K562 (cell line): ENCODE data around the gene VAMP8. TPM values are rescaled to one million over a fixed set of nuclear protein-coding genes. Genes with fewer than 3 reads are reported as not detected.
A peak's percentile ranks its signal among the peaks of the same experiment; 100 is the strongest.

Source experiments
- ASH1L ChIP-seq: fragments of 450-650 bp; IDR thresholded peaks from 2 replicates; pipeline ENCODE4 v1.6.1; 2018; ENCODE audit warnings: borderline replicate concordance, mild to moderate bottlenecking, low read depth; ENCODE audit not compliant: partially characterized antibody
- E2F5 ChIP-seq: sonication (generic); formaldehyde crosslinking; IDR thresholded peaks from 2 replicates; pipeline ENCODE4 v1.8.0; 2022; ENCODE audit warnings: mild to moderate bottlenecking, missing genetic modification reagents
- FOXM1 ChIP-seq, 2 experiments: fragments of 450-650 bp in 1 of 2; sonication (generic) in 1 of 2; formaldehyde crosslinking in 1 of 2; IDR thresholded peaks; 2 replicates each; pipeline versions ENCODE4 v1.6.1 to v1.9.0; 2017 to 2022; ENCODE audit warnings: low read depth in 2 of 2, mild to moderate bottlenecking in 2 of 2, missing genetic modification reagents in 1 of 2, moderate library complexity in 1 of 2
- HDGF ChIP-seq: fragments of 450-650 bp; IDR thresholded peaks from 2 replicates; pipeline ENCODE4 v1.6.1; 2016
- KAT7 ChIP-seq: sonication (generic); formaldehyde crosslinking; IDR thresholded peaks from 2 replicates; pipeline ENCODE4 v1.8.0; 2022; ENCODE audit warnings: missing genetic modification reagents, mild to moderate bottlenecking, borderline replicate concordance
- MTA1 ChIP-seq: fragments of 450-650 bp; IDR thresholded peaks from 2 replicates; pipeline ENCODE4 v1.6.1; 2017; ENCODE audit warnings: borderline replicate concordance
- PHF8 ChIP-seq: fragments of 200-600 bp; sonication (generic); IDR thresholded peaks from 2 replicates; pipeline ENCODE4 v1.6.1; 2012; ENCODE audit warnings: mixed run types, mild to moderate bottlenecking, inconsistent platforms, low read length, moderate library complexity, borderline replicate concordance
- PURB ChIP-seq: sonication (generic); formaldehyde crosslinking; IDR thresholded peaks from 2 replicates; pipeline ENCODE4 v1.9.0; 2021; ENCODE audit warnings: low read depth, mild to moderate bottlenecking, missing genetic modification reagents
- RB1 ChIP-seq: fragments of 450-650 bp; IDR thresholded peaks from 2 replicates; pipeline ENCODE4 v1.6.1; 2017; ENCODE audit warnings: low read depth, mild to moderate bottlenecking
- RBM17 ChIP-seq: fragments of 200-400 bp; formaldehyde crosslinking; IDR thresholded peaks from 2 replicates; pipeline ENCODE4 v1.6.1; 2017; ENCODE audit warnings: low read depth, mild to moderate bottlenecking, low read length, borderline replicate concordance
- SFPQ ChIP-seq: fragments of 200-400 bp; formaldehyde crosslinking; IDR thresholded peaks from 2 replicates; pipeline ENCODE4 v1.6.1; 2017; ENCODE audit warnings: mild to moderate bottlenecking, low read depth, low read length, moderate library complexity
- SIN3A ChIP-seq, 2 experiments: fragments of 150-350 bp in 1 of 2; IDR thresholded peaks; 2 replicates each; pipeline ENCODE4 v1.6.1; 2011 to 2016; ENCODE audit warnings: borderline replicate concordance in 2 of 2, low read depth in 2 of 2, low read length in 2 of 2, mild to moderate bottlenecking in 2 of 2, moderate library complexity in 2 of 2; ENCODE audit not compliant: control insufficient read depth in 1 of 2
- SNIP1 ChIP-seq: fragments of 450-650 bp; IDR thresholded peaks from 2 replicates; pipeline ENCODE4 v1.7.1; 2017; ENCODE audit warnings: low read depth, mild to moderate bottlenecking
- SPI1 ChIP-seq: IDR thresholded peaks from 2 replicates; pipeline ENCODE4 v1.6.1; 2011; ENCODE audit warnings: low read depth, low read length, control low read depth, borderline replicate concordance
- SREBF1 ChIP-seq: fragments of 150-350 bp; IDR thresholded peaks from 2 replicates; pipeline ENCODE4 v1.6.1; 2014; ENCODE audit warnings: antibody characterized with exemption, low read depth, low read length, borderline replicate concordance
- STAT5A ChIP-seq: IDR thresholded peaks from 2 replicates; pipeline ENCODE4 v1.6.1; 2012; ENCODE audit warnings: low read length, inconsistent platforms, borderline replicate concordance
- TCFL5 ChIP-seq: fragments of 250-450 bp; sonication (Bioruptor Pico); conservative IDR thresholded peaks from 2 replicates; pipeline ENCODE4 v1.6.1; 2021; ENCODE audit warnings: mild to moderate bottlenecking, moderate library complexity, matching md5 sums
- THRAP3 ChIP-seq: fragments of 450-650 bp; IDR thresholded peaks from 2 replicates; pipeline ENCODE4 v1.6.1; 2016; ENCODE audit warnings: mild to moderate bottlenecking, inconsistent platforms, borderline replicate concordance
- TRIM24 ChIP-seq, 2 experiments: fragments of 450-650 bp; IDR thresholded peaks; 2 replicates each; pipeline ENCODE4 v1.6.1; 2016
- YY1 ChIP-seq, 3 experiments: IDR thresholded peaks; 2 replicates each; pipeline ENCODE4 v1.6.1; 2011; ENCODE audit warnings: low read length in 2 of 3, mild to moderate bottlenecking in 2 of 3, moderate library complexity in 2 of 3, borderline replicate concordance in 1 of 3, control low read depth in 1 of 3, low read depth in 1 of 3; ENCODE audit not compliant: insufficient read depth in 3 of 3, insufficient replicate concordance in 2 of 3, control insufficient read depth in 1 of 3, insufficient read length in 1 of 3; ENCODE audit errors: extremely low read depth in 1 of 3
- ZC3H8 ChIP-seq: fragments of 450-650 bp; IDR thresholded peaks from 2 replicates; pipeline ENCODE4 v1.6.1; 2017
- ZFPM2 ChIP-seq: fragments of 250-450 bp; sonication (Bioruptor Pico); IDR thresholded peaks from 2 replicates; pipeline ENCODE4 v1.5.1; 2022; ENCODE audit warnings: mild to moderate bottlenecking
- ZNF583 ChIP-seq: fragments of 250-450 bp; sonication (Bioruptor Pico); IDR thresholded peaks from 2 replicates; pipeline ENCODE4 v1.4.0; 2020
- ZNF655 ChIP-seq: fragments of 250-450 bp; sonication (Bioruptor Pico); IDR thresholded peaks from 2 replicates; pipeline ENCODE4 v1.5.0; 2021
- polyA plus RNA-seq, 8 experiments: library from polyadenylated mRNA; depleted of rRNA in 4 of 8; stranded (reverse) in 5 of 8; unstranded in 3 of 8; fragments of >200 nt; fragmentation: Nextera tagmentation in 2 of 8; fragmentation: Illumina TruSeq in 1 of 8; extraction: Ambion mirVana in 2 of 8; extraction: Trizol in 1 of 8; gene quantifications; 2 replicates each; pipeline versions ENCODE4 v1.2.1 to v1.2.3, GENCODE V29; 2011 to 2014; ENCODE audit warnings: inconsistent platforms in 1 of 8, missing spikeins in 1 of 8
- total RNA-seq, 7 experiments: library from RNA; depleted of rRNA in 6 of 7; stranded (reverse); fragments of >200 nt in 6 of 7; fragmentation: Illumina TruSeq in 2 of 7; extraction: Trizol in 2 of 7; gene quantifications; 2 replicates each; pipeline versions ENCODE4 v1.2.1 to v1.2.3, GENCODE V29; 2011 to 2021; ENCODE audit warnings: low replicate concordance in 1 of 7

The VAMP8 gene
- total and polyA plus RNA-seq, 9 of the 15 experiments (the other 6 are each of a cell fraction or from before 2014, with no cell fraction given): 107 to 571 (median 248) TPM

GRCh38 chr2:85577386-85578242, at the start of gene VAMP8 (continued):
- TF ChIP-seq SPI1: peak; percentile 71
- TF ChIP-seq PHF8: peak; percentile 47; the same call in 1 of the 2 replicates
- TF ChIP-seq STAT5A: no peak
- TF ChIP-seq SNIP1: no peak
- TF ChIP-seq ASH1L: no peak
- TF ChIP-seq E2F5: no peak
- TF ChIP-seq MTA1: no peak
- no peak for TF ChIP-seq ZC3H8
- no peak for TF ChIP-seq RBM17
- no peak for TF ChIP-seq TCFL5
- TF ChIP-seq SREBF1: no peak
- peak in 2 of 3 experiments; percentile 43 to 59 for TF ChIP-seq YY1 (IDR thresholded peaks at IDR 0.05; ENCODE audit: borderline replicate concordance in 1 of 3, control insufficient read depth in 1 of 3, extremely low read depth in 1 of 3, insufficient read depth in 3 of 3, insufficient read length in 1 of 3, insufficient replicate concordance in 2 of 3, low read depth in 1 of 3, low read length in 2 of 3)
- 0 out of 2 replicates have a peak, but pooled peaks have one; percentile 3 for TF ChIP-seq KAT7
- peak in 1 of 2 experiments; percentile 37; a peak in 2 of 4 replicates for TF ChIP-seq SIN3A (IDR thresholded peaks at IDR 0.05; ENCODE audit: borderline replicate concordance in 2 of 2, control insufficient read depth in 1 of 2, low read depth in 2 of 2, low read length in 2 of 2)
- 0 out of 2 replicates have a peak, but pooled peaks have one; percentile 53 for TF ChIP-seq HDGF
- TF ChIP-seq PURB (CRISPR knock-in tag): no peak
- TF ChIP-seq TRIM24 (IDR thresholded peaks at IDR 0.05): no peak
- TF ChIP-seq FOXM1 (IDR thresholded peaks at IDR 0.05; ENCODE audit: low read depth): no peak
- TF ChIP-seq FOXM1 (CRISPR knock-in tag; IDR thresholded peaks at IDR 0.05; ENCODE audit: low read depth): no peak
- TF ChIP-seq RB1: no peak
- TF ChIP-seq ZNF655 (CRISPR knock-in tag): no peak
- TF ChIP-seq SFPQ: no peak
- TF ChIP-seq ZNF583: peak; percentile 69; the same call in 1 of the 2 replicates
- no peak for TF ChIP-seq THRAP3
- no peak for TF ChIP-seq ZFPM2 (CRISPR knock-in tag)
